Measurements from ENCODE around the gene DDX6. TPM values are rescaled to one million over a fixed set of nuclear protein-coding genes. Genes with fewer than 3 reads are reported as not detected.

Gene DDX6
- total RNA-seq, 4 donors from 2014 or later: 110 to 178 (median 142) TPM

DNA sequence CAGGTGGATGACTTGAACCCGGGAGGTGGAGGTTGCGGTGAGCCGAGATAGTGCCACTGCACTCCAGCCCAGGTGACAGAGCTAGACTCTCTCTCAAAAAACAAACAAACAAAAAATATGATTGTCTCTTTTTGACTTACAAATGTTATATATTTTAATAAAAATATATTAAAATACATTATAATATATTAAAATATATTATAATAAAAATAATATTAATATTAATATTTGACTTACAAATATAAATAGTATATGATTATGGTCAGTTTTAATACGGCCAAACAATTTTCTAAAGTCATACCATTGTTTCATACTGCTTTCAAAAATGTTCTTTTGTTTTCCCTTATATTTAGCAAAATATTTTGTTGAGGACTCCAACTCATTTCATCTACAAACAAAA lies 27.2 kb upstream of the DDX6 start:
- H3K27me3 ChIP-seq: no peaks in the 10 kb centered on the region
- H3K4me3 ChIP-seq (replicated peaks in 1 of 3): no peak overlapping the region
- TF ChIP-seq, protein P1, sequence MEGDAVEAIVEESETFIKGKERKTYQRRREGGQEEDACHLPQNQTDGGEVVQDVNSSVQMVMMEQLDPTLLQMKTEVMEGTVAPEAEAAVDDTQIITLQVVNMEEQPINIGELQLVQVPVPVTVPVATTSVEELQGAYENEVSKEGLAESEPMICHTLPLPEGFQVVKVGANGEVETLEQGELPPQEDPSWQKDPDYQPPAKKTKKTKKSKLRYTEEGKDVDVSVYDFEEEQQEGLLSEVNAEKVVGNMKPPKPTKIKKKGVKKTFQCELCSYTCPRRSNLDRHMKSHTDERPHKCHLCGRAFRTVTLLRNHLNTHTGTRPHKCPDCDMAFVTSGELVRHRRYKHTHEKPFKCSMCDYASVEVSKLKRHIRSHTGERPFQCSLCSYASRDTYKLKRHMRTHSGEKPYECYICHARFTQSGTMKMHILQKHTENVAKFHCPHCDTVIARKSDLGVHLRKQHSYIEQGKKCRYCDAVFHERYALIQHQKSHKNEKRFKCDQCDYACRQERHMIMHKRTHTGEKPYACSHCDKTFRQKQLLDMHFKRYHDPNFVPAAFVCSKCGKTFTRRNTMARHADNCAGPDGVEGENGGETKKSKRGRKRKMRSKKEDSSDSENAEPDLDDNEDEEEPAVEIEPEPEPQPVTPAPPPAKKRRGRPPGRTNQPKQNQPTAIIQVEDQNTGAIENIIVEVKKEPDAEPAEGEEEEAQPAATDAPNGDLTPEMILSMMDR (IDR thresholded peaks at IDR 0.05): no peak
- no peak for TF ChIP-seq POLR2A (IDR thresholded peaks at IDR 0.05)
- no peak overlapping the region for H3K27ac ChIP-seq
- intact Hi-C loops (cut with DNase I): no loop called here
- DNase-seq: no peak
- WGBS, 2 donors: 94 to 95% methylated on average over 4 of the region's 4 CpGs
- H3K9me3 ChIP-seq: no peaks in the 10 kb centered on the region
- H3K4me1 ChIP-seq: peaks cover 0 to 3% of the 10 kb centered on the region in 2 donors
- H3K36me3 ChIP-seq: no peaks in the 10 kb centered on the region

DNA sequence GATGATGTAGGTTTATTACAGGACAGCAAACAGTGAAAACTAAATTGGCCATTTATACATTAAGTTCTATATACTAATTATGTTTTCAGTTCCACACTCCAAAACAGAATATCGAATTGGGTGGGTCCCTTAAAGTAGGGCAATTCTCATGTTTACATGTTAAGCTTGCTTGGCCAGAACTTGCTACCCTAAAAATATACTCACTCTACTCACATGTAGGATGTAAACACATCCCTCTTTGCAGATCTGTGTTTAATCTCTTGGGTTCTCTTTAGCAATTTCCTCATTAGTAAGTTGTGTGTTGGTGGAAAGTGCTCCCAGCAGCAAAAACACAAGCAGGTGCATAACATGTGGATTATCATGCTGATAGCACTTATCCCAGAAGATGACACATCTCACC lies 22.6 kb upstream of the DDX6 start:
- Histone ChIP-seq H3K4me3 (replicated peaks in 1 of 3) (no peak overlapping the region), H3K9me3 (no peaks in the 10 kb centered on the region), H3K4me1 (no peaks in the 10 kb centered on the region), H3K27ac (no peak overlapping the region), H3K36me3 (no peaks in the 10 kb centered on the region), H3K27me3 (no peaks in the 10 kb centered on the region)
- no peak for DNase-seq
- intact Hi-C loops (cut with DNase I): no loop called here
- WGBS, 2 donors: 63 to 84% methylated on average over 1 of the region's 1 CpG
- TF ChIP-seq POLR2A (IDR thresholded peaks at IDR 0.05): no peak
- TF ChIP-seq, protein P1 (IDR thresholded peaks at IDR 0.05): no peak

DNA sequence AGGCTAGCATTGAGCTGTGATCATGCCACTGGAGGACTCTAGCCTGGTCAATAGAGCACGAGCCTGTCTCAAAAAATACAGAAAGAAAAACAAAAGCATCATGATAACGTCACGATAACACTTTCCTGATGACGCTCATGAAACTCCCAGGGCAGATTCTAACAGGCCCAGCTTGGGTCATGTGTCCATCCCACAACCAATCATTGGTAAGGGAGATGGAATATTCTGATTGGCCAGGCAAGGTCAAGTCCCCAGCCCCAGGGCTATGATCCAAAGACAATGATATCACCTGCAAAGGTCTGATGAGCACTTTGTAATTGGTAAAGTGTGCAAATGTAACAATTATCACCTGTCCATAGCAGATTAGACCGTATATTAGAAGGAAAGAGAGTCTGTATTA lies 21.5 kb upstream of the DDX6 start:
- no peak overlapping the region for H3K4me3 ChIP-seq (replicated peaks in 1 of 3)
- H3K9me3 ChIP-seq: no peaks in the 10 kb centered on the region
- no peaks in the 10 kb centered on the region for H3K36me3 ChIP-seq
- H3K27ac ChIP-seq: no peak overlapping the region
- H3K4me1 ChIP-seq: no peaks in the 10 kb centered on the region
- intact Hi-C loops (cut with DNase I): no loop called here
- DNase-seq: no peak
- 40 to 84% methylated on average over 3 of the region's 5 CpGs for WGBS, 2 donors
- no peaks in the 10 kb centered on the region for H3K27me3 ChIP-seq
- TF ChIP-seq, protein P1 (IDR thresholded peaks at IDR 0.05): no peak

DNA sequence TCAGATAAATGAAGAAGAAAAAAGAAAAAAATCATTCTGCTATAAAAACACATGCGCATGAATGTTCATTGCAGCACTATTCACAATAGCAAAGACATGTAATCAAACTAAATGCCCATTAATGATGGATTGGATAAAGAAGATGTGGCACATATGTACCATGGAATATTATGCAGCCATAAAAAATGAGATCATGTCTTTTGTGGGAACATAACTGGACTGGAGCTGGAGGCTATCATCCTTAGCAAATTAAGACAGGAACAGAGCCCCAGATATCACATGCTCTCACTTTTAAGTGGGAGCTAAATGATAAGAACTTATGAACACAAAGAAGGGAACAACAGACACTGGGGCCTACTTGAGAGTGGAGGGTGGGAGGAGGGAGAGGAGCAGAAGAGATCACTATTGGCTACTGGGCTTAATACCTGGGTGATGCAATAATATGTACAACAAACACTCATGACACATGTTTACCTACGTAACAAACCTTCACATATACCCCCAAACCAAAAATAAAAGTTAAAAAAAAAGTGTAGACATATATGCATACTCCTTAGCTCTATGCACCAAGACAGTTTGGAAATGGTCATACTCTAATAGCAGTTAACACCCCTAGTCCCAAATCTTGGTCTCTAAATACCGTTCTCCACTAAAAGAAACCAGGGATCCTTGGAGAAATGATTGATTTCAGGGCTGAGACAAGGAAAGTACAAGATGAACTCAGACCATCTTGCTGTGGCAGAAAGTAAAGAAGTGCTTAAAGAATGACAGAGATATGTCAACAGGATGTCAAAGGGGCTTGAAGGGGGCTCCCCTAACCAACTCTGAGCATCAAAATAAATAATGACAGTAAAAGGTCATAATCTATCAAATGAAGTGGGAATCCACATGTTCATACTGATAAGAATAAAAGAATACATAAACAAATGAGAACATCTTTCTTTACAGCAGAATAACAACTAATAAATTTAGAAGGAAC lies 17.1 kb upstream of the DDX6 start:
- 63 to 84% methylated on average over 3 of the region's 3 CpGs for WGBS, 2 donors
- H3K4me1 ChIP-seq: no peaks in the 10 kb centered on the region
- H3K36me3 ChIP-seq: no peaks in the 10 kb centered on the region
- no peak for DNase-seq
- no peaks in the 10 kb centered on the region for H3K27me3 ChIP-seq
- no peak overlapping the region for H3K4me3 ChIP-seq (replicated peaks in 1 of 3)
- no peak overlapping the region for H3K27ac ChIP-seq
- intact Hi-C loops (cut with DNase I): no loop called here
- no peaks in the 10 kb centered on the region for H3K9me3 ChIP-seq
- TF ChIP-seq, protein P1 (IDR thresholded peaks at IDR 0.05): no peak
- no peak for TF ChIP-seq POLR2A (IDR thresholded peaks at IDR 0.05)

DNA sequence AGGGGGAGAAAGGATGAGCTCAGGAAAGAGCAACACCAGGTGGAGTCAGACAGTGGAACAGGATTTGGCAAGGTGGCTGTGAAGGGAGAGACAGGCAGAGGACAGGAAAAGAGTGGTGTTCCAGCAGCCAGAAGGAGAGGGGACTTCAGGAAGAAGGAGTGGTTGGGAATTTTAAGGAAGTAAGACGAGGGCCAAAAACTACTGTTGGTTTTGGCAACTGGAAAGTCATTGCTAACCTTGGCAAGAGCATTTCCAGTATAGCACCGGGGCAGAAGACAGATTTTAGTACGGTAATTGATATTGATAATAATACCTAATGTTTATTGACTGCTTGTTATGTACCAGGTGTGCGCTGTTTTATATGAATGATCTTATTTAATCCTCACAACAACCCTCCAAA lies 15.4 kb upstream of the DDX6 start:
- Histone ChIP-seq H3K27me3 (no peaks in the 10 kb centered on the region), H3K36me3 (no peaks in the 10 kb centered on the region), H3K27ac (no peak overlapping the region), H3K9me3 (no peaks in the 10 kb centered on the region), H3K4me1 (no peaks in the 10 kb centered on the region), H3K4me3 (replicated peaks in 1 of 3) (no peak overlapping the region)
- no peak for DNase-seq
- intact Hi-C loops (cut with DNase I): no loop called here
- 67 to 76% methylated on average over 4 of the region's 4 CpGs for WGBS, 2 donors
- TF ChIP-seq POLR2A (IDR thresholded peaks at IDR 0.05): no peak
- TF ChIP-seq, protein P1 (IDR thresholded peaks at IDR 0.05): no peak

All from thyroid gland (tissue), 4 donors.